Stimulated activated CD4-positive, alpha-beta T cell treated with anti-CD3 and anti-CD28 coated beads, TNF-alpha, amount 100 ng/mL, for 24 hours (primary cell): ENCODE results near the gene ARHGAP24.
"Not testable (repeated sequence)": the region's sequence is repeated elsewhere in the genome, so short reads cannot be mapped to it uniquely, and the experiment has no call there.

ENCODE experiments used
- DNase-seq, 3 experiments: peaks; one replicate each; pipeline ENCODE4 v3.0.0-alpha.2; 2020; ENCODE audit warnings: low read depth in 3 of 3

ARHGAP24 gene

DNA sequence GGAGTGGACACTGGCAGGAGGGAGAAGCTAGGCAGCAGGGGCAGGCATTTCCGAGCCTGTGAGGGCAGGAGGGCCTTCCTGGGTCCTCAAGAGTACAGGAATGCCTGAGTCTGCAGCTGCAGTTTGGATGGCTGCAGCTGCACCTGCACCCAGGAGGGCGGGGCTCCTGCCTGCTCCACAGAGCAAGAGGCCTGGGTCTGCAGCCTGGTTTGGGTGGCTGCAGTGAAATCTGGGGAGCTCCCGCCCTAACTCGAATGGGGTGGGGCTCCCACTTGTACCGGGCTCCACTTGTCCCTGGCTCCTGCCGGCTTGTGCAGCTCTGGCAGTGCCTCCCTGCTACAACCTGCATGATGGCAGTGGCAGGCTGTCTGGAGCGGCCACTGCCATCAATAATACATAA, 436.0 kb downstream of the ARHGAP24 start:
- no peak for DNase-seq

DNA sequence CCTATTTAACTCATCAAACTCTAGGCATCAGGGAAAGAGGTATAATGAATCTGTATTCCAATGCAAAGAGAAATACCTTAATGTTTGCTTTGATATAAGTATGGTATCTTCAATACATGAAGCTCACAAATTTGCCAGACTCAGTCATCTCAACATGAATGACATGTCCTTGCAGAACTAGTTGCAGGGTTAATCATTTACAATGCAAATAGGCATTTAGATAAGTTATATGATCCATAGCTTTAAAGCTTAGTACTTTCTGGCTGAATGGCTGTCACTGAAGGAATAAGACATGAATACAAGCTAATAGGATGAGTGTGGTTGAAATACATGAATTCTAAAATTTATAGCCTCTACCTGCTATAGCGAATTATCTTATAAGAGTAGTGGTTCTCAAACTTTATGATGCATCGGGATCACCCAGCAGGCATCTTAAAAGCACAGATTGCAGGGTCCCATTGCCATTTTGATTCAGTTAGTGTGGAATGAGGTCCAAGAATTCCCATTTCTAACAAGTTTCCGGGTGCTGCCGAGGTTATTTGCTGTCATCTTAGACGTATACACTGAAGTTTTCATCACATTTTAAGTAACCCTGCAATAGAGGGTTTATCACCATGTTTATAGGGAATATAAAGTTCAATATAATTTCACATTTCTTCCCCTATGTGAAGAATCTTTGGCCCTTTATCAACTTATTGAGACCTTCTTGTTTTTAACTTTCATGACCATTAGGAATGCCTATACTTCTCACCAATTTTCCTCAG, 439.2 kb downstream of the ARHGAP24 start:
- no peak for DNase-seq

DNA sequence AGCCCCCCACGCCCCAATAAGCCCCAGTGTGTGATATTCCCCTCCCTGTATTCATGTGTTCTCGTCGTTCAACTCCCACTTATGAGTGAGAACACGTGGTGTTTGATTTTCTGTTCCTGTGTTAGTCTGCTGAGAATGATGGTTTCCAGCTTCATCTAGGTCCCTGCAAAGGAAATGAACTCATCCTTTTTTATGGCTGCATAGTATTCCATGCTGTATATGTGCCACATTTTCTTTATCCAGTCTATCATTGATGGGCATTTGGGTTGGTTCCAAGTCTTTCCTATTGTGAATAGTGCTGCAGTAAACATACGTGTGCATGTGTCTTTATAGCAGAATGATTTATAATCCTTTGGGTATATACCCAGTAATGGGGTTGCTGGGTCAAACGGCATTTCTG, 440.6 kb downstream of the ARHGAP24 start:
- not testable (repeated sequence) for DNase-seq

DNA sequence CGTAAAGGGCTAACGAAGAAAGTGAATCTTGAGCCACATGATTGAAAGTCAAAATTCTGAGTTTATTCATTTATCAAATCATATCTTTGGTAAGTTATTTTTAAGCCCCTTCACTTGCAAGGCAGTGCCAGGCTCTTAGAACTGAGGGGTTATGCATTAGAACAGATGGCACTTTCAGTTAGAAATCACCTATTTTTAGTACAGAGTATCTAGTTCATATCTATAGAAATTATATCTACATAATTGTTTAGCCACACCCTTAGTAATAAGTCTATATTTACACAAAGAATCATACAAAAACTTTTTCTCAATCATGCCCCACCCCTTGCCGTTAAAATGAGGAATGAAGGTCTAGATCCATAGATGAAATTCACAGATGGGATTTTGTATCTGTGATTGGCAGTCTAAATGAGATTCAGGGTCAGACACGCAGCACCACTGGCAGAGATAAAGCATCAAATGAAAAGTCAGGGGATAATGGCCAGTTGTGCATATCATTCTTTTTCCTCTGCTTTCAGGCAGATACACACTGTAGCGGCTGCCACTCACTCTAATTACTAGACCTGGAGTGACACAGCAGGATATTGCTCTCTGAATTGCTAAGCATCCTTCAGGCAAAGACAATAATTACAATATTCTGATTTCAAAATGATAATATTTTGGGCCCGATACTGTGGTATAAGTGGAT, 444.4 kb downstream of the ARHGAP24 start:
- no peak for DNase-seq

DNA sequence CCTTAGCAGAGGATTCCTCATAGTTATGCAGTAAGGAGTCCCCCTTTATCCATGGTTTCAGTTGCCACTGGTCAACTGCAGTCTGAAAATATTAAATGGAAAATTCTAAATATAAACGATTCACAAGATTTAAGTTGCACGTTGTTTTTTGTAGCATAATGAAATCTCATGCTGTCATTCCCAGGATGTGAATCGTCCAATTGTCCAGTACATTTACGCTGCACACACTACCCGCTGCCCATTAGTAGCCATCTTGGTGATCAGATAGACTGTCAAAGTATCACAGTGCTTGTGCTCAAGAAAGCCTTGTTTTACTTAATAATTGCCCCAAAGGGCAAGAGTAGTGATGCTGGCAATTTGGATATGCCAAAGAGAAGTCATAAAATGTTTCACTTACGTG, 450.1 kb downstream of the ARHGAP24 start:
- DNase-seq: no peak

DNA sequence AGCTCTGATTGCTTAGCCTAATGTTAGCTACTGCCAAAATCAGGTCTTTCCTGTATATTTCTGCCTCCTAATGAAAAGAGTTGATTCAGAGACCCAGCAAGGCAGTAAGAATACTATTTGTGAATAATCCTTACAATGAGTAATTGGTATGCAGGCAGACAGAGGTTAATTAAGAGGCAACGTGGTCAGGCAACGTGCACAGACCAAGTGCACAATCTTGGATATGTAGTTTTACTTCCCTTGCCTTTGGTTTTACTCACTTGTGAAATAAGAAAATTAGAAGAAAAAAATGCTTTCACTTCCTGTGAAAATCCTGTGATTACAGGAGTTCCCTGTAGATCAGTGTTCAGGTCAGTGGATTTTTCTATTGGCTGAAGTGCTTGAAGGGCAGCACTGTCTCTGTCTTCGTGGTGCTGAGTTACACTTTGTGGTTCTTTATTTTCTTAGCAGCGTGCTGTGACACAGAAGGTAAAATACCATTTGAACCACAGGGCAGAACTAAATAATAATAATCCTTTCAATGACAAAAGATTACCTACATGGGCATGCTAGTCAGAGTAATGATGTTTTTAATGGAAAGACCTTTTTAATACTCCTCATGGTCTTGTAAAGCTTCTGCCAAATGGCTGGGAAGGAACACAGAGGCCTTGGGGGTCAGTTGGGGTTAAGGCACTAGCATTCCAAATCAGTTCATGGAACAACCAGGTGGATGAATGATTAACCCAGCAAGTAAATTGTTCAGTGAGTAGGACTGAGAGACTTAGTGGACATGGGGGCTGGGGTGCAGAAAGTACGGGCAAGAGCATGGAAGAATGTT, 454.0 kb downstream of the ARHGAP24 start:
- DNase-seq: no peak

- no peak for DNase-seq
Observed at GRCh38 chr4:85929961-85930665, 455.2 kb downstream of the ARHGAP24 start.

- no peak for DNase-seq
Observed at GRCh38 chr4:85932500-85933290, 457.7 kb downstream of the ARHGAP24 start.

- no peak for DNase-seq
Observed at GRCh38 chr4:85933291-85933640, 458.3 kb downstream of the ARHGAP24 start.

DNA sequence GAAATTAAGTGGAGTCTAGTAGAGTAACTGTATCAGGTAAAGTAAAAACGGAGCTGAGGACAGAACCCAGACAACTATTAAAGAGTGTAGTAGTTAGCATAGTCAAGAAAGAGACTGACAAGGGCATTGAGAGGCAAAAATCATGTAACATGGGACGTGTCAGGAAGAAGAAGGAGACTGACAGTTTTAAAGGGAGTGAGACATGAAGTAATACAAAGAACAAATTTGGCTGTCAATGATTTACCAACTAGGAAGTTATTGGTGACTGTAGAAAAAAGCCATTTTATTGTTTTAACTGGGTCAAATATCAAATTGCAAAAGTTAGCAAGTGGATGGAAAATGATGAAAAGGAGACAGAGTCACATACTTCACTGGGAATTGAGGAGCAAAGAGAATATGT, 462.6 kb downstream of the ARHGAP24 start:
- no peak for DNase-seq

DNA sequence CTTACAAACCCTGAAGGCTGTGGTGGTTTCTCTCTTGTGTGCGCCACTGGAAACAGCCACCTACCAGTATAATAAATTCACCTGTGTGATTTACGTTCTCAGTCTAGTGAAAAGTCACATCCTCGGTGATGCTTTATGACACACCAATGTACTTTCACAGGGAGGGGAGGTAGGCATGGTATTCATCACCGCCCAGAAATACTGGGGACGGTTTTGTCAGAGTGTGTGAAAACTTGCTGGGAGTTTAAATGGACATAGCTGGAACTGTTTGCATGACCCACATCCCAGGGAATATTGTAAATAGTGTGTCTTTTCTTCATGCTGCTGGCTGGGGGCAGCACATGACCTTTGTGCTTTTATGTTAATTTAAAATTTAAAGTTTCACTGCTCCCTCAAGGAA, 463.1 kb downstream of the ARHGAP24 start:
- no peak for DNase-seq

- no peak for DNase-seq
Observed at GRCh38 chr4:85938902-85939301, 464.0 kb downstream of the ARHGAP24 start.

- DNase-seq: no peak
Observed at GRCh38 chr4:85939595-85939994, 464.6 kb downstream of the ARHGAP24 start.

DNA sequence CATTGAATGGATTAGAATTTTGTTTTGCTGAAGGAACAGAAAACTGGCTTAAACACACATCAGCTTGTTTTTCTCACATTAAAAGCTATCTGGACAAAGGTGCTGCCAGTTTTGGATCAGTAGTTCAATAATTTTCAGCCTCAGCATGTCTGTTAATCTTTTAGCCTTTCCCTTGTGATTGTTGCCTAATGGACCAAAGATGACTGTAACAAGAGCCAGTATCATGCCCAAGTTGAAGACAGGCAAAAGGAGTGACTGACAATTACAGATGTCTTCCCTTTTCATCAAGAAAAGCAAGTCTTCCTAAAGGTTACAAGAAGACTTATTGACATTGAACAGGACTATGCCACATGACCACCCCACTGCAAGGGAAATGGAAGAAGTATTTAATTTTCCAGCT, 465.2 kb downstream of the ARHGAP24 start:
- no peak for DNase-seq

DNA sequence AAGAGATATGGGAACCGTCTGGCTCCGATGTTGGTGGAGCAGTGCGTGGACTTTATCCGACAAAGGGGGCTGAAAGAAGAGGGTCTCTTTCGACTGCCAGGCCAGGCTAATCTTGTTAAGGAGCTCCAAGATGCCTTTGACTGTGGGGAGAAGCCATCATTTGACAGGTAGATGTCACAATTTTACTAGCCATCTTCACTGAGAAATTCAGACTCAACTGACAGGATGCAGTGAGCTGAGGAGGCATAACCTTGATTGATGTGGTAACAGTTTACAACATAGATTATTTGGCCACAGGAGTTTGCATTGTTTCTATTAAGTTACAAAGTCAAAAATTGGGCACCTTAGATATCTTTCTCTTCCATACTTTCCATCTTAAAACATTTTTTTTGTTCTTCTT, 467.2 kb downstream of the ARHGAP24 start:
- no peak for DNase-seq

GRCh38 chr4:85946821-85947220, 471.9 kb downstream of the ARHGAP24 start:
- no peak for DNase-seq

DNA sequence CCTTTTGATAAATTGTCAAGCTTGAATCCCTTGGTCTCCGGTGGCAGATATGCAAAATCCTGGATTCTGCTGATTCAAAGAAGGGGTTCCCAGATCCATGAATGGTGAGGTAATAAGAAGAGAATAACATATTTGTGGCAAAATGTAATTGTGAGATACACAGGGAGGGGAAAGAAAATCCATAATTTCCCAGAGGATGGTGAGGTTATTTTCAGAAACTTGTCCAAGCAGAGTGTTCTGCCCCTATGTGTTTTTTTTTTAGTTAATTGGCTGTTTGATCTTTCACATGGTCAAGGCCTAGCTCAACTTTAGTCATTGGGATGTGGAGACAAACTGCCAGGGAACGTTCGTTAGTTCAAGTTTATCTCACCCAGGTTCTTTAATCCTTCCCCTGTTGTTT, 476.1 kb downstream of the ARHGAP24 start:
- no peak for DNase-seq

DNA sequence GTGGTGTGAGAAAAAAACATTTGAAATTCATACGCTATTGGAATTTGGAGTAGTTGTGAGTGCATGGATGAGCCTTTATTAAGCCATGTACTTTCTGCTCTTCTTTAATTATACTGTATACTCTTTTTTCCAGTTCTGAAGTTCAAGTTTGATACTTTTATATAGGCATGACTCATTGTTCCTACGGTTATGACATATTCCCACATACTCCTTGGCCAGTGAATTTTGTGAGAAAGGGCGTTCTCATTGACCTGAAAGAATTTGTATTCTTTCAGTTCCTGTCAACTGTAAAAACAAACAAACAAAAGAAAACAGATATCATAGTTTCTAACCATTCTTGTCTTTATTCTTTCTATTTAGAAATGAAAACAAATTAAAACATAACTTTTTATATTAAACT, 477.6 kb downstream of the ARHGAP24 start:
- no peak for DNase-seq

DNA sequence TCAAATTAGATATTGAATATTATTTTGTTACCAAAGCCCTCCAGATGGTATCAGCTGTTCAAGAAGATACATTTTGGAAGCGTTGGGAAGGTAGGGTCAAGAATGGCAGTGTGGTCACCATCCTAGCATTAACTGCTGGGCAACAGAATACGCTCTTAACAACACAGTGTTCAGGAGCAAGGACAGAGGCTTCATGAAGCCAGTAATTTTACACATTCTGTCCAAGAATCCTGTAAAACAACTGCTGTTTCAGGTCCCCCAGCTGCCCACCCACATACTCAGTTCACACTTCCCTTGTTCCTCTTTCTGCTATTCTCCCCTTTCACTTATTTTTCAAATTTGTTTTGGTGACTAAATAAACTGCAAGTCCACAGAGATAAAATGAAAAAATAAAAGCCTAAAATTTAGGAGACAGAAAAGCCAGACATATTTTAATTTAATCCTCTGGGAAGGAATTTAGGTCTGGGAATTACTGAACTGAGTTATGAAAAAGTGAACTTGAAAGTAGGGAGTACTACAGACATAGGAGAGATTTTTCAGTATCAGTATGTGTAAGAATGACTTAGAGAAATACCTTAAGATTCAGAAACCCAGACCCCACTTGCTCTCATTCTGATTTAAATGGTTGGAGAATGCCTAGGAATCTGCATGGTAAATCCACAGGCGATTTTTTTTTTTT, 478.2 kb downstream of the ARHGAP24 start:
- DNase-seq: no peak

DNA sequence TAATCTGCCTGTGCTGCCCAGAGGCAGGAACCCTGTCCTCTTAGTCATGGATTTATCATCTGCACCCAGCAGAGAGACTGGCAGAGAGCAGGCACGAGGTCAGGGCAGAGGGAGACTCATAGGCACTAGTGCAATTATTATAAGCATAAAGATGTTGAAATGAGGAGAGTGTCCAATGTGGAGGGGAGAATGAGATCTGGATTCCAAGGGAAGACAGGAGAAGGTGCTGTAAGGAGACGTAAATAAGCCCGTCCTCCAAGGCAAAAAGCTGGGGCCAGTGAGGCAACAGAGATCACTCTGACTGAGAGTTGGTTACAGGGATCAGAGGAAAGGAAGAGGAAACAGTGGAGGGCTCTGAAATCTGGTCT, 478.7 kb downstream of the ARHGAP24 start:
- DNase-seq: no peak
